22Rv1 (cell line): ENCODE results near the gene TRIM10.
"Not testable (repeated sequence)": the region's sequence is repeated elsewhere in the genome, so short reads cannot be mapped to it uniquely, and the experiment has no call there.

Experiments used
- H3K27ac ChIP-seq: fragments of 450-650 bp; 2 replicates; pipeline ENCODE4 v1.5.1; 2017
- ZFX ChIP-seq: fragments of 450-650 bp; IDR thresholded peaks from 2 replicates; pipeline ENCODE4 v1.6.1; 2017; ENCODE audit warnings: antibody characterized with exemption, borderline replicate concordance
- TF ChIP-seq, protein P1 (sequence below): fragments of 450-650 bp; IDR thresholded peaks from 2 replicates; pipeline ENCODE4 v1.5.1; 2017; ENCODE audit warnings: mild to moderate bottlenecking

Gene TRIM10

DNA sequence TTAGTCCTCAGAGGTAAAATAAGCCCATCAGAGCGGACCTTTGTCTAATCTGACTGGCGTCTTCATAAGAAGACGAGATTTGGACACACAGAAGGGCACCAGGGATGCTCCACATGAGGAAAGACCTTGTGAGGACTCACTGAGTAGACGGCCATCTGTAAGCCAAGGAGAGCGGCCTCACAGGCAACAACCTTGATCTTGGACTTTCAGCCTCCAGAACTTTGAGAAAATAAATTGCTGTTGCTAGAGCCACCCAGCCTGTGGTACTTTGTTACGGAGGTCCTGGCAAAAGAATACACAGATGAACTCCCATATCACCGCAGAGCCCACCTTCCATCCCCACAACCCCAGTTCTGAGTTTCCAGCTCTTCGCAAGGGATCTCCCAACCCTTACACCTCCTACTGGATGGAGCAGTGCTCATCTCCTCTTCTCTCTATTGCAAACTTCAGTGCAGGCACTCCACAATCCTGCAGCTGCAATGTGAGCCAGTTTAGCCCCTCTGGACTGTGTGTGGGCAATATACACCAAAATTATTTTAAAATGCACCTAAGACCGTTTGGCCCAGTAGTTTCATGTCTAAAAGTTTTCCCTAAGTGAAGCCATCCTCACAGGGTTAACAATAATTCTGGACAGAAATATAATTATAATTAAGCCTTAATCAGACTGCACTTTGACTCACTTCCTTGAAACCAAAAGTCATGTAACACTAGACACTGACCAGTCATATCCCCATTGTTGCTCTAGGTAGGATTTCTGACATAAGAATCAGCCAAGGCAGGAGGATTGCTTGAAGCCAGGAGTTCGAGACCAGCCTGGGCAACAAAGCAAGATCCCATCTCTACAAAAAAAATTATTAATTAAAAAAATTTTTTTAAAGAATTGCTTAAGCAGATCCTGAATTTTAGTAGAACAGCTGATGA, 39.3 kb downstream of the TRIM10 start:
- H3K27ac ChIP-seq: no peak overlapping the region
- TF ChIP-seq, protein P1, sequence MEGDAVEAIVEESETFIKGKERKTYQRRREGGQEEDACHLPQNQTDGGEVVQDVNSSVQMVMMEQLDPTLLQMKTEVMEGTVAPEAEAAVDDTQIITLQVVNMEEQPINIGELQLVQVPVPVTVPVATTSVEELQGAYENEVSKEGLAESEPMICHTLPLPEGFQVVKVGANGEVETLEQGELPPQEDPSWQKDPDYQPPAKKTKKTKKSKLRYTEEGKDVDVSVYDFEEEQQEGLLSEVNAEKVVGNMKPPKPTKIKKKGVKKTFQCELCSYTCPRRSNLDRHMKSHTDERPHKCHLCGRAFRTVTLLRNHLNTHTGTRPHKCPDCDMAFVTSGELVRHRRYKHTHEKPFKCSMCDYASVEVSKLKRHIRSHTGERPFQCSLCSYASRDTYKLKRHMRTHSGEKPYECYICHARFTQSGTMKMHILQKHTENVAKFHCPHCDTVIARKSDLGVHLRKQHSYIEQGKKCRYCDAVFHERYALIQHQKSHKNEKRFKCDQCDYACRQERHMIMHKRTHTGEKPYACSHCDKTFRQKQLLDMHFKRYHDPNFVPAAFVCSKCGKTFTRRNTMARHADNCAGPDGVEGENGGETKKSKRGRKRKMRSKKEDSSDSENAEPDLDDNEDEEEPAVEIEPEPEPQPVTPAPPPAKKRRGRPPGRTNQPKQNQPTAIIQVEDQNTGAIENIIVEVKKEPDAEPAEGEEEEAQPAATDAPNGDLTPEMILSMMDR: no peak
- no peak for TF ChIP-seq ZFX

DNA sequence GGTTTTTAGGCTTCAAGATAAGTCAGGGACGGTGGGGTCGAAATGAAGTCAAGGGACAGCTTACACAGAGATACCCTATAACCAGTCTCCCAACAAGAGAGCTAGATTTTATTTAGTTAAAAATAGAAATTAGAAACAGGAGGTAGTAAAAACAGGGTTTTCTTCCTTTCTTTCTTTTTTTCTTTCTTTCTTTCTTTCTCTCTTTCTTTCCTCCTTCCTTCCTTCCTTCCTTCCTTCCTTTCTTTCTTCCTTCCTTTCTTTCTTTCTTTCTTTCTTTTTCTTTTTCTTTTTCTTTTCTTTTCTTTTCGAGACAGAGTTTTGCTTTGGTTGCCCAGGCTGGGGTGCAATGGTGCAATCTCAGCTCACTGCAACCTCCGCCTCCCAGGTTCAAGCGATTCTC, 42.3 kb downstream of the TRIM10 start:
- not testable (repeated sequence) for H3K27ac ChIP-seq

DNA sequence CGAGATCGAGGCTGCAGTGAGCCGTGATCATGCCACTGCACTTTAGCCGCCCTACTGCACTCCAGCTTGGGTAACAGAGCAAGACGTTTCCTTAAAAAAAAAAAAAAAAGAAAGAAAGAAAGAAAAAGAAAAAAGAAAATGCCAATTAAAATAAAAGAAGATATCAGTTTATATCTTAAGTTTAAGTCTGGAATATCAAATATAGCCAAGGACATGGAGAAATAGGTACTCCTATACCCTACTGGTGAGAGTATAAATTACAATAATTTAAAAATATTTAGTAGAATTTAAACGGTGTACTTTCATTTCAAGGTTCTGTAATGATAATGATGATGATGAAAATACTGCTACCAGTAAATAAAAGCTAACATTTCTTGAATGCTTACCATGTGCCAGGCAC, 44.3 kb downstream of the TRIM10 start:
- no peak for TF ChIP-seq ZFX
- TF ChIP-seq, protein P1: 0 out of 2 replicates have a peak, but pooled peaks have one; percentile 9
- no peak overlapping the region for H3K27ac ChIP-seq

DNA sequence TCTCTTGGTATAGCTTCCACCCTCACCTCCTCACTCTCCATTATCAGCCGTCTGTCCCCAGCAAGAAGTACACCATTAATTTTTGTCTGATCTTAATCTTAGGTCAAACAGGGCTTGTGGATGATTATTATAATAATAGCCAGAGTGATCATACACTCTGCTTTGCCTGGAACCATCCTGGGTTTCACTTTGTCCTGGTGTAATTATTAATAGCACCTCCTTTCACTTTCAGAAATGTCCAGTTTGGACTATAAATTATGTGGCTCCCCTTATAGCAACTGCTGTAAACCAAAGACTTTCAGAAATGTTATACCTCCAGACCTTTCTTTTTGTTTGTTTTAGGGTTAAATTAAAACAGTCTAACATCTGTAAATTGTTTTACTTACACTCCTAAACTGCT, 47.2 kb downstream of the TRIM10 start:
- no peak overlapping the region for H3K27ac ChIP-seq
- TF ChIP-seq, protein P1: no peak
- no peak for TF ChIP-seq ZFX

DNA sequence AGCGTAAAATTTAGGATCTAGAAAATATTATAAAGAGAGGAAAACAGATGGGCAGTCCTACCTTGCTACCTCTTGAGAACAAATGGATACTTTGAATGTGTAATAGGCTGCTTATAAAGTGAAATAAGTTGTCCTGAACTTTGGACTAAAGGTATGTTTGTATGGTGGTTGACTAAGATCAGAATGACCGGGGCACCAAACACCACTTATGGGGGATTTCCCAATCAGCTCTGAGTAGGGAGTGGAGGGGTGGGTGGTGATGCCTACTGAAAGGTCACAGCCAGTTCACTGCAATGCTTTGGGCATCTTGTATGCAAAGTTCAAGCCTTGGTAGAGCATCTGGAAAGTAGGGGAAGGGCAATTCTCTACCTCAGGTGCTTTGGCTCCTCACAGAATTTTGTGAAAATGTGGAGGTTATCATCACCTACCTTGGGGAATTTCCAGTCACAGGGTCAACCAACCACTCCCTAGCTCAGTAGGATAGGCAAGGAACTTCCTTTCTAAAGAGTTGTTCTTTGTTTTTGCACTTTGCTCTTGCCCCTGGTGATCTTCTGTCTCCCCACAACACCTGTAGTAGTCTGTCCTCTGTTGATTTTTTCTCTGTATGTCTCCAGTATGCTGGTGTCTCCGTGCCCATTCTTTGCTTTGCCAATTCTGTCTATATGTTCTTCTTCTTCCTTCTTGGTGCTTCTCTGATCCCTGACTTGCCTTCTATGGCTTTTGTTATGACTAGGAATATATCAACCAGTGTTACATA, 47.8 kb downstream of the TRIM10 start, which contains the start of gene TRIM31:
Gene TRIM31 (minus strand): TSS at position 88 of the 757 bp plus-strand sequence. CDS start 285 bp downstream, outside the sequence.
- no peak within 1 kb of the TSS for H3K27ac ChIP-seq
- TF ChIP-seq, protein P1: no peak
- TF ChIP-seq ZFX: no peak

DNA sequence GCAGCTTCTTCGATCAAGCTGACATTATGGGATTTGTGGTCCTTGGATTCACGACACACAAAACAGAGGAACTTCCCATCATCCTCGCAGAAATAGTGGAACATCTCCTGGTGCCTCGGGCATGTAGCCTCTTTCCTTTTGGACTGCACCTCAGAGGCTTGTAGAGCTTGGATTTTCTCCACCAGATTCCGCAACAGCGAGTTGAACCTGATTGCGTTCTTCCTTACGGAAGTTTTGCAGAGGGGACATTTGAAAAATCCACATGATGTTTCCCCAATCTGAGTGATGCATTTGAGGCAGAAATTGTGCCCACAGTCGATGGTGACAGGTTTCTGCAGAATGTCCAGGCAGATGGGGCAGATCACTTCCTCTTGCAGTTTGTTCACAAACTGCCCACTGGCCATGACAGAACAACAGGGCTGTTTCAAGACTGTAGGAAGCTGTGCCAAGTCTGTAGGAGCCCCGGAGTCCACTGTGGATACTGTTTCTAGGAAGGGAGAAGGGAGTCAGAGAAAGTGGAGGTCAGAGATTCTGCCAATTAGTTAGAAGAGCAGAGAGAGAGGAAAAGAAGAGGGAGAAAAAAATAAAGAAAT, 48.5 kb downstream of the TRIM10 start:
- no peak overlapping the region for H3K27ac ChIP-seq
- TF ChIP-seq, protein P1: no peak
- no peak for TF ChIP-seq ZFX

DNA sequence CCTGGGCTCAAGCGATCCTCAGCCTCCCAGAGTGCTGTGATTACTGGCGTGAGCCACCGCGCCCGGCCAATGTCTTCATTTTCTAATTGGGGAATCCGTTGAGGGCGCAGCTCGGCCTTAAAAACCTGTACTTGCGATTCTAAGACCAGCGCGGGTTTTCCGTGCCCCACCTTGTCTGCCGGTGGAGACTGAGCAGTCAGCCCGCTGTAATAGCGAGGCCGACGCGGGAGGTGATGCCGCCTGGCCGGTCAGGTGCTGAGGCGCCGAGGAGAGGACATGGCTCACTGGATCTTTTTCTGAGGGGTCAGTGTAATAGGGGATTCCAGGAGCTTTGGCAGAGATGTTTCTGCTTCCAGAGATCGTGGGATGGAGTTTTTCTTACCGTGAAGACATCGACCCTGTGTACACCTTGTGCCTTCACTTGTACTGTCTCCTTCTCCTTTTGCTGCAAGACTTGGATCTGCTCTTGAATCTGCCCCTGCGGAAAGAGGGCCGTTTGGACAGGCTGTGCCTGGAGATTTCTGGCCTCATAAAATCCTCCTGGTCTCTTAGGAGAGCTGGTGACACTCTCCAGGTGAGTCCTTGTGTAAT, 49.6 kb downstream of the TRIM10 start:
- H3K27ac ChIP-seq: no peak overlapping the region

More for the DNA sequence above, 49.6 kb downstream of the TRIM10 start:
- TF ChIP-seq, protein P1: no peak
